ENCODE data around the gene B3GAT1. TPM values are rescaled to one million over a fixed set of nuclear protein-coding genes. Genes with fewer than 3 reads are reported as not detected.

B3GAT1 gene
- polyA plus RNA-seq, 1 donor from 2014 or later, result 28.2 TPM

DNA sequence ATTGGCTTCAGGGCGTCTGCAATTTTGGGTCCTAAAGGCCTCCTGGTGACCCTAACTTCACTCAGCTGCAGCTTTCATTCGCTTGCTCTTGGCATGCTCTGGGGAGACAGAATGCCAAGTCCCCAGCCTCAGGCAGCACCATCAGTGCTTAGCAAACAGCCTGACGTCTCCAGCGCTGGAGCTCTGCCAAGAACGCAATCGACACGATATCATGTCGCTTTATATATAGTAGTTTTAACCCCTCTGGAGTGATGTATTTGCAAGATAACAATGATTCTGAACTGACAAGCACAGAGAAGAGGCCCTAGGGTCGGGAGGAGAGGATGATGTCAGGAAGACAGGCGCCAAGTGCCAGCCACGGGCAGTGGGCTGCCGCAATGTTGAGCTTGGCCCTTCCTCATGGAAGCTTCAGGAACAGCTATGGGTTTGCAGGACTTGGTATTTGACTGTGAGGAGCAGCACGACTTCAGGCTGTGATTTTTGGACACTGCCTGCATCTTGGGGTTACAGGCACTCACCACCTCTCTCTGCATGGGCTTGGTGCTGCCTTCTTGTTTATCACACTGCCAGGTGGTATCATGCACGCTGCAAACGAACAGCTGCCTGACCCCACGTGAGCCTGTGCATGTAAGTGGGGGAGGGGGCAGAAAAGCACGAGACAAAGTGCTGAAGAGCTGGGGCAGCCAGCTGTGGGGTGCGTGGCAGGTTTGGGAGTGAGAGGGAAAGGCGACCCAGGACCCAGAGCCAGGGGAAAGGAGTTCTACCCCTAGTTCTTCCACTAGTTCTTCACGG, 26.1 kb downstream of the B3GAT1 start:
- Histone ChIP-seq H3K79me2 (replicated peaks; ENCODE audit: insufficient read depth, low read length) (no peaks in the 10 kb centered on the region), H2AFZ (ENCODE audit: low read depth, low read length) (no peak overlapping the region), H3K9ac (ENCODE audit: low read length) (no peak overlapping the region), H3K9me3 (ENCODE audit: low read length) (no peaks in the 10 kb centered on the region), H4K20me1 (ENCODE audit: insufficient read depth) (no peaks in the 10 kb centered on the region), H3K9me2 (ENCODE audit: insufficient read depth, low read length) (no peaks in the 10 kb centered on the region), H3K36me3 (ENCODE audit: insufficient read depth, low read length) (no peaks in the 10 kb centered on the region), H3F3A (ENCODE audit: insufficient read depth, low read length, poor library complexity, severe bottlenecking) (no peaks in the 10 kb centered on the region), H3K4me2 (ENCODE audit: low read length) (no peak overlapping the region), H3K4me3 (ENCODE audit: low read length) (no peak overlapping the region), H3K27ac (ENCODE audit: low read length) (no peak overlapping the region), H3K27me3 (ENCODE audit: insufficient read depth, low read depth, low read length) (no peaks in the 10 kb centered on the region)
- TF ChIP-seq, protein P1, sequence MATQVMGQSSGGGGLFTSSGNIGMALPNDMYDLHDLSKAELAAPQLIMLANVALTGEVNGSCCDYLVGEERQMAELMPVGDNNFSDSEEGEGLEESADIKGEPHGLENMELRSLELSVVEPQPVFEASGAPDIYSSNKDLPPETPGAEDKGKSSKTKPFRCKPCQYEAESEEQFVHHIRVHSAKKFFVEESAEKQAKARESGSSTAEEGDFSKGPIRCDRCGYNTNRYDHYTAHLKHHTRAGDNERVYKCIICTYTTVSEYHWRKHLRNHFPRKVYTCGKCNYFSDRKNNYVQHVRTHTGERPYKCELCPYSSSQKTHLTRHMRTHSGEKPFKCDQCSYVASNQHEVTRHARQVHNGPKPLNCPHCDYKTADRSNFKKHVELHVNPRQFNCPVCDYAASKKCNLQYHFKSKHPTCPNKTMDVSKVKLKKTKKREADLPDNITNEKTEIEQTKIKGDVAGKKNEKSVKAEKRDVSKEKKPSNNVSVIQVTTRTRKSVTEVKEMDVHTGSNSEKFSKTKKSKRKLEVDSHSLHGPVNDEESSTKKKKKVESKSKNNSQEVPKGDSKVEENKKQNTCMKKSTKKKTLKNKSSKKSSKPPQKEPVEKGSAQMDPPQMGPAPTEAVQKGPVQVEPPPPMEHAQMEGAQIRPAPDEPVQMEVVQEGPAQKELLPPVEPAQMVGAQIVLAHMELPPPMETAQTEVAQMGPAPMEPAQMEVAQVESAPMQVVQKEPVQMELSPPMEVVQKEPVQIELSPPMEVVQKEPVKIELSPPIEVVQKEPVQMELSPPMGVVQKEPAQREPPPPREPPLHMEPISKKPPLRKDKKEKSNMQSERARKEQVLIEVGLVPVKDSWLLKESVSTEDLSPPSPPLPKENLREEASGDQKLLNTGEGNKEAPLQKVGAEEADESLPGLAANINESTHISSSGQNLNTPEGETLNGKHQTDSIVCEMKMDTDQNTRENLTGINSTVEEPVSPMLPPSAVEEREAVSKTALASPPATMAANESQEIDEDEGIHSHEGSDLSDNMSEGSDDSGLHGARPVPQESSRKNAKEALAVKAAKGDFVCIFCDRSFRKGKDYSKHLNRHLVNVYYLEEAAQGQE (IDR thresholded peaks at IDR 0.05; ENCODE audit: borderline replicate concordance), result no peak
- TF ChIP-seq TAF1 (IDR thresholded peaks at IDR 0.05; ENCODE audit: low read depth), result no peak
- TF ChIP-seq, protein P2, sequence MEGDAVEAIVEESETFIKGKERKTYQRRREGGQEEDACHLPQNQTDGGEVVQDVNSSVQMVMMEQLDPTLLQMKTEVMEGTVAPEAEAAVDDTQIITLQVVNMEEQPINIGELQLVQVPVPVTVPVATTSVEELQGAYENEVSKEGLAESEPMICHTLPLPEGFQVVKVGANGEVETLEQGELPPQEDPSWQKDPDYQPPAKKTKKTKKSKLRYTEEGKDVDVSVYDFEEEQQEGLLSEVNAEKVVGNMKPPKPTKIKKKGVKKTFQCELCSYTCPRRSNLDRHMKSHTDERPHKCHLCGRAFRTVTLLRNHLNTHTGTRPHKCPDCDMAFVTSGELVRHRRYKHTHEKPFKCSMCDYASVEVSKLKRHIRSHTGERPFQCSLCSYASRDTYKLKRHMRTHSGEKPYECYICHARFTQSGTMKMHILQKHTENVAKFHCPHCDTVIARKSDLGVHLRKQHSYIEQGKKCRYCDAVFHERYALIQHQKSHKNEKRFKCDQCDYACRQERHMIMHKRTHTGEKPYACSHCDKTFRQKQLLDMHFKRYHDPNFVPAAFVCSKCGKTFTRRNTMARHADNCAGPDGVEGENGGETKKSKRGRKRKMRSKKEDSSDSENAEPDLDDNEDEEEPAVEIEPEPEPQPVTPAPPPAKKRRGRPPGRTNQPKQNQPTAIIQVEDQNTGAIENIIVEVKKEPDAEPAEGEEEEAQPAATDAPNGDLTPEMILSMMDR (IDR thresholded peaks at IDR 0.05; ENCODE audit: poor library complexity, severe bottlenecking), result no peak
- no peak for TF ChIP-seq EP300 (conservative IDR thresholded peaks at IDR 0.05; ENCODE audit: poor library complexity, severe bottlenecking)
- no peak for TF ChIP-seq MXI1 (conservative IDR thresholded peaks at IDR 0.05; ENCODE audit: poor library complexity, severe bottlenecking)
- no peak for TF ChIP-seq RAD21 (conservative IDR thresholded peaks at IDR 0.05)
- no peak for TF ChIP-seq SMC3 (conservative IDR thresholded peaks at IDR 0.05; ENCODE audit: poor library complexity)
- no peak for TF ChIP-seq POLR2AphosphoS5 (IDR thresholded peaks at IDR 0.05)
- no peak for TF ChIP-seq EZH2 (IDR thresholded peaks at IDR 0.05; ENCODE audit: borderline replicate concordance, insufficient read depth, low read length, poor library complexity, severe bottlenecking)

DNA sequence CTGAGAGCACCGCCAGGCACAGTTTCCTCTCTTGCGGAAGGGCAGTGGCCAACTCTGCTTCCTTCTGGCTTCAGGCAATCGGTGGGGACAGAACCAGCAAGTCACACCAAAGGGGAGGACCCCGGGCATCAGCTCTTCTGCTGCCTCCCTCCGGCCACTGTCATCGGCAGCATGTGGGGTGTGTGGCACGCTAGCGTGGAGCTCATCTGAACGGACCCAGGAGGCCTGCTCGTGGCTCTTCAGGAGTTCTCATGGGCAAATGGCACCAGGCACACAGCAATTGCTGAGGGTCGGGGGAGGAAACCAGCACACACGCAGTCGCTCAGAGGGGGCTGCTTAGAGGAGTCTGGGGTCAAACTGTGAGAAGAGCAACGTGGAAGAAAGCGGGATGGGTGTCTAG, 26.9 kb downstream of the B3GAT1 start:
- H3K9me2 ChIP-seq (ENCODE audit: insufficient read depth, low read length), result no peaks in the 10 kb centered on the region
- no peaks in the 10 kb centered on the region for H3F3A ChIP-seq (ENCODE audit: insufficient read depth, low read length, poor library complexity, severe bottlenecking)
- no peak for TF ChIP-seq MXI1 (conservative IDR thresholded peaks at IDR 0.05; ENCODE audit: poor library complexity, severe bottlenecking)
- no peak for TF ChIP-seq POLR2AphosphoS5 (IDR thresholded peaks at IDR 0.05)
- no peak for TF ChIP-seq EP300 (conservative IDR thresholded peaks at IDR 0.05; ENCODE audit: poor library complexity, severe bottlenecking)
- no peak for TF ChIP-seq TAF1 (IDR thresholded peaks at IDR 0.05; ENCODE audit: low read depth)
- TF ChIP-seq, protein P1 (IDR thresholded peaks at IDR 0.05; ENCODE audit: borderline replicate concordance), result no peak
- no peak for TF ChIP-seq EZH2 (IDR thresholded peaks at IDR 0.05; ENCODE audit: borderline replicate concordance, insufficient read depth, low read length, poor library complexity, severe bottlenecking)
- TF ChIP-seq, protein P2 (IDR thresholded peaks at IDR 0.05; ENCODE audit: poor library complexity, severe bottlenecking), result no peak
- no peak for TF ChIP-seq RAD21 (conservative IDR thresholded peaks at IDR 0.05)
- no peak for TF ChIP-seq SMC3 (conservative IDR thresholded peaks at IDR 0.05; ENCODE audit: poor library complexity)
- no peaks in the 10 kb centered on the region for H3K79me2 ChIP-seq (replicated peaks; ENCODE audit: insufficient read depth, low read length)
- H3K27ac ChIP-seq (ENCODE audit: low read length), result no peak overlapping the region
- H3K4me3 ChIP-seq (ENCODE audit: low read length), result no peak overlapping the region
- no peaks in the 10 kb centered on the region for H3K27me3 ChIP-seq (ENCODE audit: insufficient read depth, low read depth, low read length)
- H3K36me3 ChIP-seq (ENCODE audit: insufficient read depth, low read length), result no peaks in the 10 kb centered on the region
- H3K9ac ChIP-seq (ENCODE audit: low read length), result no peak overlapping the region
- no peaks in the 10 kb centered on the region for H3K9me3 ChIP-seq (ENCODE audit: low read length)
- no peak overlapping the region for H3K4me2 ChIP-seq (ENCODE audit: low read length)
- no peak overlapping the region for H2AFZ ChIP-seq (ENCODE audit: low read depth, low read length)
- no peaks in the 10 kb centered on the region for H4K20me1 ChIP-seq (ENCODE audit: insufficient read depth)
